OCI-M1 (cell line): ENCODE data around the gene TSPO.

ENCODE experiments used
- DNase-seq: peaks from one replicate; lab custom pipeline; 2025; lab: John Stamatoyannopoulos, UW

TSPO gene

GRCh38 chr22:43202326-43202725 is 51.0 kb downstream of the TSPO start:
- no peak for DNase-seq

DNA sequence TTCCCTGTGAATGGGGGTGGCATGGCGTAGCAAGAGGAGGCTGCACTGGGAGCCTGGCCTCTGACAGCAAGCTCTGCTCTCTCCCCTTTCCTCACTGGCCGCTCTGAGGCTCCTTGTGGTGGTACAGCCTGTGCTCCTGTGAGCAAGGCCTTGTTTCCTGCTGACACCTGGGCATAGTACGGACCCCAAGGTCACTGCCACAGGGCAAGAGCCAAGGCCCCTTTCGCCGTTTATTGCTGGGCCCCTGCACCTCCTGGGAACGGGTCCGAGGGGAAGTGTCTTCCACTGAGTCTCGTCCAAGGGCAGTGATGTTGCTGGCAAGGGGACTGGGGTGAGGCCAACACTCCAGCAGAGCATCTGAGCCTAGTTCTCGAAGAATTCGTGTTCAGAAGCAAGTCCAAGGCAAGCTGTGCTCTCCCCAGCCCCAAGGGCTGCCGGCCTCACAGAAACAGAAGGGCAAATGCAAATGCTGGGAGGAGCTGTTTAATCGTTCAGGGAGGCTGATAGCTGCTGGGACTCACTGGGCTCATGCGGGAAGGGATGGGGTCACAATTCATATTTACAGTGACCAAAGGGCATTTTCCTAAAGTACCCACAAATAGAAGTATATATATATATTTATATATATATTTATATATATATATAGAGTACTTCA is 51.5 kb downstream of the TSPO start:
- DNase-seq = no peak

DNA sequence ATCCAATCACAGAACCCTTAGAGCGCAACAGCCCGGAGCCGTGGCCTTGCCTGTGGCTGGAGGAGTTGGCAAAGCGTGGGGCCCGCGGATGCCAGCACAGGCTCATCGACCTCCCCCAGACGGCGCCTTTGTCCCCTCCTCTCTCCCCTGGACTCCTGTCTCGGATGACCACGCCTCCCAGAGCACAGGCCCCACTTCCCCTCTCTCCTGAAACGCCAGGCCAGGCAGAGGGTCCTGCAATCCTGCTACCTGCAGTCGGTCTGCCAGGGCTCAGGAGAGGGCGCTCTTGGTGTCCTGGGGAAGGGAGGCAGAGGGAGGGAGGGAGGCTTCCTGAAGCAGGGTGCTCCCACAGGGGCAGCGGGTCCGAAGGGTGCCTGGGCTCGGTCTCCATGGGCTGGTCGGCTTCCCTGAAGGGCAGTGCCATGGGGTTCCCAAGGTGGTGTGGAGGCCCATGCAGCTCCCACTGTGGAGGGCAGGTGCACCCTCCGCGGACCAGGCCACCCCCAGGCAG is 52.2 kb downstream of the TSPO start:
- no peak for DNase-seq

DNA sequence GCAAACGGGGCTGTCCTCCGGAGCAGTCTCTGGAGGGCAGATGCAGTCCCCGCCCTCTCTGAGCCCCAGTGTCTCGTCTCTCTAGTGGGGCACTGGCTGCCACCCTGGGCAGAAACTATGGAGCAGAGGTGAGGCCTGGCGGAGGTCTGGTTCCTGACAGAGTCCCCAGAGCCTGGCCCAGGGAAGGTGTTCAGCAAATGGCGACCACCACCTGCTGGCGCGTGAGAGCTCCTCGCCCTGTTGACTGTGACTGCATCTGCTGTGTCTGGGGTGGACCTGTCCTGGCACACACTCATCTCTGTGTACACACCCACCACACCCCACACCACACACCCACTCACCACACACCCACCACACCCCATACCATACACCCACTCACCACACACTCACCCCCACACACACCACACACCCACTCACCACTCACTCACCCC is 53.9 kb downstream of the TSPO start:
- DNase-seq = no peak

DNA sequence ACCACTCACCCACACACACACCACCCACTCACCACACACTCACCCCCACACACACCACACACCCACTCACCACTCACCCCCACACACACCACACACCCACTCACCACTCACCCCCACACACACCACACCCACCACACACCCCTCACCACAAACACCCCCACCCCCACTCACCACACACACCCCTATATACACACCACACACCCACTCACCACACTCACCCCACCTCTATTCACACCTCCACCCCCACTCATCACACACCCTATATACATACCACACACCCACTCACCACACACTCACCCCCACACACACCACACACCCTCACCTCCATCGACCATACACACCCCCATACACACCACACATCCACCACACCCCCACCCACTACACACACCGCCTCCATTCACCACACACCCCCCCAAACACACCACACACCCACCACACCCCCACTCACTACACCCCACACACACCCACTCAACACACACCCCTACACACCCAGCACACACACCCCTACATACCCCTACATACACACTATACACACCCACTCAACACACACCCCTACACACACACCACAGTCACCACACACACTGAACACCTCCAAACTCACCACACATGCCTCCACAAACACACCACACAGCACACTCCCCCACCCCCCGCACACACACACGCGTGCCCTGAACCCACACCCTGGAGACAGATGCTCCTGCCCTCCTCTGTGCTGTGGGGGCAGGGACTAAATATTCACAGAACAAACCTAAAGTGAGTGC is 54.6 kb downstream of the TSPO start:
- no peak for DNase-seq

DNA sequence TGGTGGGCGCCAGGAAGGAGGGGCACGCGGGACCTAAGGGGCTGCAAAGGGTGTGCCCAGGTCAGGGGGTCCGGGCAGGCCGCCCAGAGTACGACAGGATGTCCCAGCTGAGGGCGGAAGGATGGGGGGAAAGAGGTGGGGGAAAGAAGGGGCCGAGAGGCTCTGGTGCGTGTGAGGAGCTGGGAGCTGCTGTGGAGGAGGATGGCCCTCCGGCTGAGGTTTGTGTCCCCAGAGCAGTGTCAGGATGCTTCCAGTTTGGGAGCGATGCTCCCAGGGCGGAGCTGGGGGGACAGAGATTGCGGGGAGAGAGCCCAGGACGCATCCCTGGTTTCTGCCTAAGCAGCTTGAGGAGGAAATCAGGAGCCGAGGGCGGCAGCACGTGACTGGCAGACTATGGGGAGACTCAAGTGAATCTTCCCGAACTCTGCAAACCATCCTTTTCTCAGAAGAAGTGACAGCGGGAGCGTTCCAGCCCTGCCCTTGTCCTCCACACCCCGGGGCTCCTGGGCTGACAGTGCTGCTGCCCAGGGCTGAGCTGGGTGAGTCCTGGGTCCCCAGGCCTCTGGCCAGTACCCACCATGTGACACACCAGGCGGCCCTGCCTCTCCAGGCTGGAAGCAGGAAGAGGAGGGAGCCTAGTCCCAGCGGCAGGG is 55.3 kb downstream of the TSPO start:
- DNase-seq = no peak

DNA sequence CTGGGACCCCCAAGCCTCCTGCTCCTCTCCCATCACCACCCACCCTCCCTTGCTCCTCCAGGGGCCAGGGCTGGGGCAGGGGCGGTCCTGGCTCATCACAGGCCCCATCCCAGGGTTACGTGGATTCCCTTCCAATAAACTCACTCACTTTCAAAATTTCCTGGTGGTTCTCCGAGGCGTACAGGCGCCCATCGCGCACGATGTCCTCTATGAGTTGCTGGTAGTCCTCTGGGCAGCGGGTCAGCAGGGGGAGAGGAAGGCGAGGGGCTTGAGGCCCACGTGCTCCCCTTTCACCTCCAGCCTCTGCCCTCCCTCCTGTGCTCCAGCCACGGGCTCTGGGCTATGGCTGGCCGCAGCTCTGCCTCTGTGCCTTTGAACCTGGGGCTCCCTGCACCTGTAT is 56.0 kb downstream of the TSPO start:
- DNase-seq = no peak

DNA sequence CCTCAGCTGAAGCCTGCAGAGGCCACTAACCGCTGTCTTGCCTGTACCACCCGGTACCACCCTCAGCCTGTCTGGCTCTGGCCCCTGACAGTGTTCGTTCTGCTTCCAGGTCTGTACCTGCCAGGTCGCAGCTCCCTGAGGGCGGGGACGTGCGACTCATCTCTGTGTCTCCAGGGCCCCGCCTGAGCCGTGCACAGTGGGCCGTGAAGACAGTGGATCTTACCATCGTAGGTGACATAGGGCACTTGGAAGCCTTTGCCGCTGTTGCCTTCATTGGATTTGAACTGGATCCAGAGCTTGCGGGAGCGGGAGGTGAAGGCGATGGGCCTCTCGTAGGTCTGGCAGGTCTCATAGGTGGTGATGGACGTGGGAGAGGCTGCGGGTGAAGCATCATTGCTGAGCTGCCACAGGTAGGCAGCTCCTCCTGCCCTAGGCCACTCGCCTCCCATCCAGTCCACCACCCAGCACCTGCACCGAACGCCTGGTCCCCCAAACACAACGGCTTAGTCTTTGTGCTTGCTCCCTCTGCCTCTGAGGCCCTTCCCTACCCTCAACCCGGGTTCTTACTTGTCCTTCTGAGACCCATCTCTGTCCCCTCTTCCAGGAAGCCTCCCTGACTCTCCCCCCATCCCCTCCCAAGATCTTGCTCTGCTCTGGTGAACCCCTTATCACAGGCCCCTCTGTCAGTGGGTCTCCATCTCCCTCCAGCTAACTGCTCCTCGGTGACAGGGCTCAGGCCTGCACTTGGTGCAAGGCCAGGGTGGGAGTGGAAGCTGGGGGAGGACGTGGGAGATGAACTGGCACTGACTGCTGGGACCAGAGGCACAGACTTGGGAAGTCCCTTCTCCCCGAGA is 56.7 kb downstream of the TSPO start:
- no peak for DNase-seq

- no peak for DNase-seq
Measured at GRCh38 chr22:43208703-43209522, 57.6 kb downstream of the TSPO start.

- no peak for DNase-seq
Measured at GRCh38 chr22:43209523-43209890, 58.1 kb downstream of the TSPO start.

DNA sequence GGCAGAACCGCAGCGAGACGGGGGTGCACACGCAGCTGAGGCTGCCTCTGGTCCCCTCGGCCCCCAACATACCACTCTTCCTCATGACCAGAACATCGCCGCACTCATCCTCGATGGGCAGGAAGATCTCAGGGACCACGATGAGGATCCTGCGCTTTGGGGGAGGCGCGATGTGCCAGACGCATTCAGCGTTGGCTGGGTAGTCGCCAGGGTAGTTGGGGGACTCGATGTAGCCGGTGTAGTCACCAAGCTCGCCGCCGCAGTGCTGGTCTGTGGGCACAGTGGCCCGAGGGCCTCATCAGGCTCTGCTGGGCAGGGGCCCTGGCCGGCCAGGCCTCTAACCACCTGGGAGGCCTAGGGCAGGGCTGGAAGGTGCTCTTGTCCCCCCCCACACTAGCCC is 58.6 kb downstream of the TSPO start:
- no peak for DNase-seq

DNA sequence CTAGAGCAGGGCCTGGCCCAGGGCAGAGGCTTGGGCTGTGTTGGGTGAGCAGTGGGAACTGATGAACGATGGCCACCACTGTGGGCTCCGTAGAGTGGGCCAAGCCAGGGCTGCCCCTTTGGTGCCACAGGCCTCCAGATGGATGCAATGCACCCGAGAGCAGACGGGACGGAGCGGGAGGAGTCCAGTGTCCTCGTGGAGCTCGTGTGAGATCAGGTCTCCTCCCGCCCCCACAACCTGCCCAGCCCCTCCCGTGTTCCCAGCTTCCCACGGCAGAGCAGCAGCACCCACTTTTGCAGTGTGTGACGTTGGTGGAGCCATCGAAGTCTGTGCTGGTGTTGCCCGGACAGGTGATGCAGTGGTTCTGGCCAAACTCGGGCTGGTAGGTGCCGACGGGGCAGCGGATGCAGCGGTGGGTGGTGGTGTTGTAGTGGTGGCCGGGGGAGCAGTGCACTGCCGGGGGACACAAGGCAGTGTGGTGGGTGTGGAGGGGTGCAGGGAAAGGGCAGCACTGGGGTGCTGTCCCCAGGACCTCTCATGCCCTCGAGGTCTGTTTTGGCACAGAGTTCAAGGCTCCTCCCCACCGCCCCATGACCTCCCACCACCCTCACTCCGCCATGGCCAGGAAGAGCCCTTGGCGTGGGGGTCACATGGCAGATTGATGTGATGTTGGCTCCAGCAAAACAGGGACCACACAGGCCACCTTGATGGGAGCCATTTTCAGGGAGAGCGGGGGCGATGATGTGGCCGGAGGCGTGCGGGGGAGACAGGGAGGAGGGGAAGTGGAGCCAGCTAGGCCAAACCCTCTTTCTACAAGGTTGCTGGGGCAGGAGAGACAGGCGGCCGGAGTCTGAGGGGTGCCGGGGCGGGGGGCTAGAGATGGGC is 59.5 kb downstream of the TSPO start:
- DNase-seq = no peak

DNA sequence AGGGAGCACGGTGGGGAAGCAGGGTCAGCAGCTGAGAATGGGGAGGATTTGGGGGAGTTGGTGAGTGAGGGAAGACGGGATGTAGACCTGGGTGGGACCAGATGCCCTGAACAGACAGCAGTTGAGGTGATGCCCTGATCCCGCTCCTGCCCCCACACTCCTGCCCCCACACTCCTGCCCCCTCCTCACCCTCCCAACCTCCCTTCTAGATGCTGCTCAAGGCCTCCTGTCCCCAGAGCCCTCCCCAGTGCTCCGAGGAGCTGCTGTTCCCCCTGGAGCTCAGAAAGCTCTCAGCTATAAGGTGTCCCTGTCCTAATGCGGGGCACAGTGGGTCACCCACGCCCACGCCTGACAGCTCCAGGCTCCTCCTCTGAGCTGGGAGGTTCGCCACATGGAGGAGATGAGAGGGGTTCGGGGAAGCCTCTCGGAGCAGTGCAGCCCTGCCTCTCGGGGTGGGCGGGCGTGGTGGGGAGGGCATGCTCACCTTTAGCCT is 60.6 kb downstream of the TSPO start:
- DNase-seq = no peak

- DNase-seq = no peak
Measured at GRCh38 chr22:43212434-43212952, 61.1 kb downstream of the TSPO start.
